ENCODE results near the gene TRABD2B. TPM values are rescaled to one million over a fixed set of nuclear protein-coding genes. Genes with fewer than 3 reads are reported as not detected.

Gene TRABD2B
- total RNA-seq, 1 donor, result under 0.01 TPM

DNA sequence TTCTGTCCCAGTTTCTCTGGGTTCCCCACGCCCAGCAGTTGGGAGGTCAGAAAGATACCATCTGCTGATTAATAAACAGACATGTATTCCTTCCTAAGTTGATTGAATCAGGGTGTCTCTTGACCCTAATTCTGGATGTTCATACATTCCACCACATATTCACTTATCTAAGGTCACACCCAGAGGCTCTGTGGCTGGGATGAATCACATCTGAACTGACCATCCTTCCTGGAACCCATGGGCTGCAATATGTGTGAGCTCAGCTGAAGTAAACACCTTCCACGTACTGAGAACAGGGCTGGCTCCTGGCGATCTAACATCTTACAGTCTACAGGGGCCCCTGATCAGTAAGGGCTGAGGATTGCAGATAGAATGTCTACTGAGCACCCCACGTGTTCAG is 20.5 kb upstream of the TRABD2B start:
- no peak overlapping the region for H3K27ac ChIP-seq (ENCODE audit: low read depth, low read length)
- TF ChIP-seq, protein P1, sequence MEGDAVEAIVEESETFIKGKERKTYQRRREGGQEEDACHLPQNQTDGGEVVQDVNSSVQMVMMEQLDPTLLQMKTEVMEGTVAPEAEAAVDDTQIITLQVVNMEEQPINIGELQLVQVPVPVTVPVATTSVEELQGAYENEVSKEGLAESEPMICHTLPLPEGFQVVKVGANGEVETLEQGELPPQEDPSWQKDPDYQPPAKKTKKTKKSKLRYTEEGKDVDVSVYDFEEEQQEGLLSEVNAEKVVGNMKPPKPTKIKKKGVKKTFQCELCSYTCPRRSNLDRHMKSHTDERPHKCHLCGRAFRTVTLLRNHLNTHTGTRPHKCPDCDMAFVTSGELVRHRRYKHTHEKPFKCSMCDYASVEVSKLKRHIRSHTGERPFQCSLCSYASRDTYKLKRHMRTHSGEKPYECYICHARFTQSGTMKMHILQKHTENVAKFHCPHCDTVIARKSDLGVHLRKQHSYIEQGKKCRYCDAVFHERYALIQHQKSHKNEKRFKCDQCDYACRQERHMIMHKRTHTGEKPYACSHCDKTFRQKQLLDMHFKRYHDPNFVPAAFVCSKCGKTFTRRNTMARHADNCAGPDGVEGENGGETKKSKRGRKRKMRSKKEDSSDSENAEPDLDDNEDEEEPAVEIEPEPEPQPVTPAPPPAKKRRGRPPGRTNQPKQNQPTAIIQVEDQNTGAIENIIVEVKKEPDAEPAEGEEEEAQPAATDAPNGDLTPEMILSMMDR (IDR thresholded peaks at IDR 0.05; ENCODE audit: extremely low read depth, low read depth, low read length), result no peak
- H3K27me3 ChIP-seq (ENCODE audit: insufficient read depth, low read length), result peaks cover 4% of the 10 kb centered on the region
- H3K4me2 ChIP-seq (ENCODE audit: insufficient read depth, low read length), result peak overlapping the region; percentile 20
- H3K4me1 ChIP-seq (ENCODE audit: insufficient read depth, low read length), result peaks cover 12% of the 10 kb centered on the region
- no peaks in the 10 kb centered on the region for H3K79me2 ChIP-seq (ENCODE audit: insufficient read depth, low read length)
- no peak overlapping the region for H2AFZ ChIP-seq (ENCODE audit: low read length)
- no peaks in the 10 kb centered on the region for H3K36me3 ChIP-seq (ENCODE audit: insufficient read depth, low read length)
- H3K9me3 ChIP-seq (ENCODE audit: low read depth, low read length), result no peaks in the 10 kb centered on the region
- H4K20me1 ChIP-seq (ENCODE audit: insufficient read depth, low read length), result no peaks in the 10 kb centered on the region
- no peak overlapping the region for H3K4me3 ChIP-seq (ENCODE audit: insufficient read depth, low read length)
- DNase-seq (ENCODE audit: insufficient read length, low spot score, missing footprints), result no peak

DNA sequence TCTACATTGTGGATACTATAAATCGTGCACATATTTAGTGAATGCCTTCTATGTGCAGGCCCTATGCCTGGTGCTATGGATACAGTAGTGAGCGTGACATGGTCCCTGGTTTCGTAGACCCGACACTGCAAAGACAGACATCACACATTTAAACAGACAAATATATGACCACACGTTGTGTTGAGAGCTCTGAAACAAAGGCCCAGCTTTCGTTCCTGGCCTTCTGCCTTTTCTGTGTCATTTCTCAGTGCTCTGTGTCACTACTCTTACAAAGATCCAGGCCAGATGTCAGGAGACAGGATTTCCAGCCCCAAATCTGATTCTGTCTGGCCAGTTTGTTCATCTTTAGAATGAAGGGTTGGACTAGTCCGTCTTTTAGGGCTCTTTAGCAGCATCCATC is 19.3 kb upstream of the TRABD2B start:
- H3K9me3 ChIP-seq (ENCODE audit: low read depth, low read length), result no peaks in the 10 kb centered on the region
- H4K20me1 ChIP-seq (ENCODE audit: insufficient read depth, low read length), result no peaks in the 10 kb centered on the region
- peaks cover 12% of the 10 kb centered on the region for H3K4me1 ChIP-seq (ENCODE audit: insufficient read depth, low read length)
- H3K4me2 ChIP-seq (ENCODE audit: insufficient read depth, low read length), result no peak overlapping the region
- no peaks in the 10 kb centered on the region for H3K79me2 ChIP-seq (ENCODE audit: insufficient read depth, low read length)
- no peak overlapping the region for H2AFZ ChIP-seq (ENCODE audit: low read length)
- DNase-seq (ENCODE audit: insufficient read length, low spot score, missing footprints), result no peak
- H3K27ac ChIP-seq (ENCODE audit: low read depth, low read length), result no peak overlapping the region
- TF ChIP-seq, protein P1 (IDR thresholded peaks at IDR 0.05; ENCODE audit: extremely low read depth, low read depth, low read length), result no peak
- H3K27me3 ChIP-seq (ENCODE audit: insufficient read depth, low read length), result no peaks in the 10 kb centered on the region
- H3K36me3 ChIP-seq (ENCODE audit: insufficient read depth, low read length), result no peaks in the 10 kb centered on the region
- H3K4me3 ChIP-seq (ENCODE audit: insufficient read depth, low read length), result no peak overlapping the region

DNA sequence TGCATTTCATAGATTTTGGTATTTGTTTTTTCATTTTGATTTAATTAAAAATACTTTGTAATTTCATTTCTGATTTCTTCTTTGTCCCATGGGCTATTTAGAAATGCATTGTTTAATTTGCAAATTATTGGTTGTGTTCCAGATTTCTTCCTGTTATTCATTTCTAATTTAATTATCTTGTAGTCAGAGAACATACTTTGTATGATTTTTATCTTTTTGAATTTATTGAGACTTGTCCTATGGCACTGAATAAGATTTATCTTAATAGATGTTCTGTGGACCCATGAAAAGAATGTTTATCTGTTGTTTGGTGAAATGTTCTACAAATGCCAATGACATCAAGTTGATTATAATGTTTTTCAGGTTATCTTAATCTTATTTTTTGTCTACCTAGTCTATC is 16.1 kb upstream of the TRABD2B start:
- DNase-seq (ENCODE audit: insufficient read length, low spot score, missing footprints), result no peak
- Histone ChIP-seq H3K9me3 (ENCODE audit: low read depth, low read length) (no peaks in the 10 kb centered on the region), H4K20me1 (ENCODE audit: insufficient read depth, low read length) (no peaks in the 10 kb centered on the region), H3K4me1 (ENCODE audit: insufficient read depth, low read length) (peaks cover 12% of the 10 kb centered on the region), H3K4me2 (ENCODE audit: insufficient read depth, low read length) (no peak overlapping the region), H3K79me2 (ENCODE audit: insufficient read depth, low read length) (no peaks in the 10 kb centered on the region), H3K4me3 (ENCODE audit: insufficient read depth, low read length) (no peak overlapping the region), H3K36me3 (ENCODE audit: insufficient read depth, low read length) (no peaks in the 10 kb centered on the region), H2AFZ (ENCODE audit: low read length) (no peak overlapping the region), H3K27me3 (ENCODE audit: insufficient read depth, low read length) (no peaks in the 10 kb centered on the region), H3K27ac (ENCODE audit: low read depth, low read length) (no peak overlapping the region)
- TF ChIP-seq, protein P1 (IDR thresholded peaks at IDR 0.05; ENCODE audit: extremely low read depth, low read depth, low read length), result no peak

DNA sequence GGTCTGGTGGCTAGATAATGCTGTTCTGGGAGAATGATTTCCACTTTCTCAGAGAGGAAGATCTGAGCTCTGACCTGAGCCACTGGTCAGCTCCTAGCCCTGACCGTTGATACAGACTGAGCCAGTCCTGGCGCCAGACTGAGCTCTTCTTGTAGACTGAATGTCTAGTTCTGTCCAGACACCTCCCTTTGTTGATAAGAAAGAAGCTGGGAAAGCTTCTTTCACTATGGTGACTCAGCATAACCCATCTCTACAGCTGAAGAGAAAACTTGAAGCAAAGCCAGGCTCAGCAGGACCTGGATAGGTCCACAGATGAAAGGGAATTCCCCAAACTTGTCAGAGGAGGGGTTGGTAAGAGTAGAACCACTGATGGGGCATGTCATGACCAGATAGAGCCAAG is 9.9 kb upstream of the TRABD2B start:
- TF ChIP-seq, protein P1 (IDR thresholded peaks at IDR 0.05; ENCODE audit: extremely low read depth, low read depth, low read length), result no peak
- no peak for DNase-seq (ENCODE audit: insufficient read length, low spot score, missing footprints)
- Histone ChIP-seq H3K27me3 (ENCODE audit: insufficient read depth, low read length) (peaks cover 3% of the 10 kb centered on the region), H3K4me2 (ENCODE audit: insufficient read depth, low read length) (no peak overlapping the region), H3K36me3 (ENCODE audit: insufficient read depth, low read length) (no peaks in the 10 kb centered on the region), H3K79me2 (ENCODE audit: insufficient read depth, low read length) (no peaks in the 10 kb centered on the region), H4K20me1 (ENCODE audit: insufficient read depth, low read length) (no peaks in the 10 kb centered on the region), H2AFZ (ENCODE audit: low read length) (no peak overlapping the region), H3K4me3 (ENCODE audit: insufficient read depth, low read length) (no peak overlapping the region), H3K4me1 (ENCODE audit: insufficient read depth, low read length) (no peaks in the 10 kb centered on the region), H3K27ac (ENCODE audit: low read depth, low read length) (no peak overlapping the region), H3K9me3 (ENCODE audit: low read depth, low read length) (no peaks in the 10 kb centered on the region)

Data from osteoblast (primary cell).